GM19395 (cell line): ENCODE measurements around the gene RAB11FIP4.
A peak's percentile ranks its signal among the peaks of the same experiment; 100 is the strongest.

Experiments used
- ATAC-seq: cut with Tn5 transposase; IDR thresholded peaks from one replicate; pipeline ENCODE4 v1.9.1; 2021; ENCODE audit warnings: mild to moderate bottlenecking, moderate library complexity; ENCODE audit not compliant: unreplicated experiment

The RAB11FIP4 gene

DNA sequence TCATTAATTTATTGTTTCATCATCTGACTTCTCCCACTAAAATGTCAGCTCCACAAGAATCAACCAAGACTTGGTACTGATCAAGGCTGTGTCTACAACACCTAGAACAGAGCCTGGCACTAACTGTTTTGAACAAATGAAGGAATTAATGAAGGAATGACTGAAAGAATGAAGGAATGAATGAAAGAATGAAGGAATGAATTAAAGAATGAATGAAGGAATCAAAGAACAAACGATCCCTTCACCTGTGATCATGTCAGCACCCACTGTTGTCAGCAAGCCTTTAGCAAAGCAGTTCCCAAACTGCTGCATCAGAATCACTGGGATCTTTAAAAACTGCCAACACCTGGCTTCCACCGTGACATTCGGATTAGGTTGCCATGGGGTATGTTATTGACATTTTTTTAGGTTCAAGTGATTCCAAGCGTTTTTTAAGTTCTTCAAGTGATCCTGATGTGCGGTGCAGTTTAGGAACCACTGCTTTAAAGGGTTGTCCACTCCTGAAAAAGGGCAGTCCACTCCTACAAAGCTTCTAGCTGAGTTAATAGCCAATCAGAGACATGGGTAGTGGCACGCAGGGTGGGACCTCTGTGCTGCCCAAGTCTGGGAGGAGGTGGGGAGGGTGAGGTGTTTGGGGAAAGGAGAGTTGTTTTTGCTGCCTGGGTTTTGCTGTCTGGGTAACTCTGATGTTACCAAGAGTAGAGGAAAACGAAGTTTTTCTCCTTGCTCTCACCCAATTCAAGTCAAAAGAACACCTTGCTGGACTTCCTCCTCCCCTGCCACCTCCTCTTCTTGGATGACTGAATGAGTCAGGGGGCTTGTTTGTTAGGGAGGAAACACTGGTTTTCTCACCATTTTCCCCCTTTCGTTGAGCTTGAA is 89.7 kb downstream of the RAB11FIP4 start:
- ATAC-seq, result no peak

DNA sequence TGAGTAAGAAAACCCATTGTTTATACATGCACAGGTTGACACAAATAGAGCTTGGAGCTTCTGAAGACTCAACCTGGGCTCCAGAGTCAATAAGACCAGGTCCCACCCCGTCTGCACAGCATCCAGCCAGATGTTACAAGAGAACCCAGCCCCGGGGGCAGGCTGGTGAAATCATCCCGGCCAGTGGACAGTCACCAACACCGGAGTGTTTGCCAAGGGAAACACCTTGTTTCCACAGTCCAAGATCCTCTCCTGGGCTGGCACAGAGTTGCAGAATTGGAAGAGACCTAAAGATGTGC is 90.3 kb downstream of the RAB11FIP4 start:
- no peak for ATAC-seq

GRCh38 chr17:31484821-31485220 is 93.3 kb downstream of the RAB11FIP4 start:
- no peak for ATAC-seq

- ATAC-seq, result no peak
Measured at GRCh38 chr17:31486351-31487062, 95.0 kb downstream of the RAB11FIP4 start.

DNA sequence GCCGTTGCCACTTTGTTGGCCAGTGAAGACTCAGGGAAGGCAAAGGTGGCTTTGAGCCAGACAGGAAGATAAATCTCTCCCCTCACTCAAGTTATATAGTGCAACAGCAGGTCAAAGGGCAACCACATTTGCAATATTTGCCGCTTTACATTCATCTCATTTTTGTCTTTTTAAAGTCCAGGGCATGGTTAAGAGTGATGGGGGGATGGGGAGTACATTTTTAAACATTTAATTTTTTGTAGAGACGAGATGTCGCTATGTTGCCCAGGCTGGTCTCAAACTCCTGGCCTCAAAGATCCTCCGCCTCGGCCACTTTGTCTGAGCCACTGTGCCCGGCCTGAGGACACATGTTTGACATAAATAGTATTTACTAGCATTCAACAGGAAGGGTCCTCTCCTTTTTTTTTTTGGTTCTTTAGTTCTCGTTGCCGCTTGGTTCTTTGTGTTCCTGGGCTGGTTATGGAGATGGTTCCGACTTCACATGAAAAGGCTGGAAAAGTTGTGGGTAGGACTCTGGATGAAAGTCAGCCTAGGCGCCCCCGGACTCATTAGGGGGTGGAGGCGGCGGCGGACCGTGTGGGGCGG is 95.7 kb downstream of the RAB11FIP4 start:
- no peak for ATAC-seq

DNA sequence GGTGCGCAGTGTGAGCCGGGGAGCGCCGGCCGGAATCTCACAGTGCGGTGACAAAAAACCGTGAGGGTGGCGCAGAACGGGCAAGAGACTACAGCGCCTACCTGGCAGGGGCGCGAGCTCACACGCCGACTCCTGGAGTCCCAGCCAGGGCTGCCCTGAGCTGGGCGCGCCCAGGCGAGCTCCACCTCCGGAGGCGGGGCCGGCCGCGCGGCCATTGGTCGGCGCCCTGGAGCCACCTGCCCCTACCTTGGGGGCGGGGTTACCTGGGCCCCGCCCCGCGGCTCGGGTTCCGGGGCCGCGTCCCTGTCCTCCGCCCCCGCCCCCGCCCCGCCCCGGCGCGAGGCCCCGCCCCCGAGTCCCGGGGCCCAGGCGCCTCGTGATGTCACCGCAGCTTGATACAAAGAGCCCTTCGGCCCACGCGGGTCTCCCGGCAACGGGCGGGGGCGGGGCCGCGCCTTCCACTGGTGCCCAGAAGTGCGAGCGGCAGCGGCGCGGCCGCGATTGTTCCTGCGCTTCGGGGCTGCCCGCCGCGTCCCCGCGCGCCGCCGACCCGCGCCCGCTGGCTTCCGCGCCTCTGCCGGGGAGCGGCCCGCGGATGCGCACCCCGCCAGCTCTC is 96.3 kb downstream of the RAB11FIP4 start:
- ATAC-seq, result peak; percentile 53

DNA sequence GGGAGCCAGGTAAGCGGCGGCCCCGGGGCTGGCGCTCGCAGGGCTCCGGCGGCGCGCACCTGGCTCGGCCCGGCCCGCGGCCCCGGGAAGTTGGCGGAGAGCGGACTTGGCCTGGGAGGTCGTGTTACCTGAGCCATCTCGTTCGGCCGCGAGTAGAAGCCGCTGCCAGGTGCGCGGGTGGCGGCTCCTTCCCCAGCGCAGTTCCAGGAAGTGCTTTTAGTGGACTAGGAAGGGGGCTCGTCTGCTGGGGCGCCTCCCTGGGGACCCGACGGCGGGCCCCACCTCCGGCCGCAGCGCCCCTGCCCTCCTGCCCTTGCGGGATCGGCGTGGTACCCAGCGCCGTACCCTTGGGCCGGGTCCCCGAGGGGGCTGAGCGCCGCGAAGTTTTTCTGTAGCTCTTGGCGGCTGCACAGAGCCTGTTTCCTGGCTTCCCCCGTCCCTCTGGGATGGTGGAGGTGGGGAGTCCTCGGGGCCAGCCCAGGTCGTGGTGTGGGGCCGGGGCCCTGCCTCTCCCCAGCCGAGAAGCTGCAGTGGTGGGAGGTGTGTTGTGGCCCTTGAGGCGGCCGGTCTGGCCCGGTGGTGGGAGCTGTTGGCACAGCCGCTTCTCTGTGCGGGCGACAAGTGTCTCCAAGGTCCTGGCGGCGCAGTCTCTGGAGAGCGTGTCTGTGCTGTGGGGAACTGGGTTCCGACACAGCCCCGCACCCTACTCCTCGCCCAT is 96.9 kb downstream of the RAB11FIP4 start:
- peak; percentile 27 for ATAC-seq

- ATAC-seq, result no peak
Measured at GRCh38 chr17:31488982-31489294, 97.5 kb downstream of the RAB11FIP4 start.

- ATAC-seq, result no peak
Measured at GRCh38 chr17:31489295-31490018, 98.0 kb downstream of the RAB11FIP4 start.

GRCh38 chr17:31490019-31490650 is 98.7 kb downstream of the RAB11FIP4 start:
- no peak for ATAC-seq

DNA sequence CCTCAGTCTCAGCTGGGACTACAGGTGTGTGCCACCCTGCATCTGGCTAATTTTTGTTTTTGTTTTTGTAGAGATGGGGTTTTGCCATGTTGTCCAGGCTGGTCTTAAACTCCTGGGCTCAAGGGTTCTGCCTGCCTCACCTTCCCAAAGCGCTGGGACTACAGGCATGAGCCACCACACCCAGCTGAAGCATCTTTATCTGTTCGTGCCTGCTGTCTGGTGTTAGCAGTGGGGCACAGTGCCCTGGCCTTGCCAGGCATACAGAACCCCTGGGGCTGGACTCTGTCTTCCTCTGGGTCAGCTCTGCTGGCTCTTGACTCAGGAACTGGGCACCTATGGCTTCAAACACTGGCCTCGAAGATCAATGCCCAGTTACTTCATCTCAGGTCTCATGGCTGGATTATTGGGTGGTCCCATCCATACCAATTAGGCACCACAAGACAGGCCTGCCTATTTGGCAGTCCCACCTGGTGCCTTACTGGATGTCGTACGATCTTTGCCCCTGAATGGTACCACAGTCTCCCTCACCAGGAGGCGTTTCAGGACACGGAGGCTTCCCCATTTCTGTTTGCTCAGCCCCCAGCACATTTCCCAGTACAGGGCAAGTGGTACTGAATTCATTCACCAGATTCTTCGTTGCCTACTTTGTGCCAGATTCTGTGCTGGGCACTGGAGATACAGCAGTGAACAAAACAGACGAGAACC is 99.3 kb downstream of the RAB11FIP4 start:
- ATAC-seq, result no peak

DNA sequence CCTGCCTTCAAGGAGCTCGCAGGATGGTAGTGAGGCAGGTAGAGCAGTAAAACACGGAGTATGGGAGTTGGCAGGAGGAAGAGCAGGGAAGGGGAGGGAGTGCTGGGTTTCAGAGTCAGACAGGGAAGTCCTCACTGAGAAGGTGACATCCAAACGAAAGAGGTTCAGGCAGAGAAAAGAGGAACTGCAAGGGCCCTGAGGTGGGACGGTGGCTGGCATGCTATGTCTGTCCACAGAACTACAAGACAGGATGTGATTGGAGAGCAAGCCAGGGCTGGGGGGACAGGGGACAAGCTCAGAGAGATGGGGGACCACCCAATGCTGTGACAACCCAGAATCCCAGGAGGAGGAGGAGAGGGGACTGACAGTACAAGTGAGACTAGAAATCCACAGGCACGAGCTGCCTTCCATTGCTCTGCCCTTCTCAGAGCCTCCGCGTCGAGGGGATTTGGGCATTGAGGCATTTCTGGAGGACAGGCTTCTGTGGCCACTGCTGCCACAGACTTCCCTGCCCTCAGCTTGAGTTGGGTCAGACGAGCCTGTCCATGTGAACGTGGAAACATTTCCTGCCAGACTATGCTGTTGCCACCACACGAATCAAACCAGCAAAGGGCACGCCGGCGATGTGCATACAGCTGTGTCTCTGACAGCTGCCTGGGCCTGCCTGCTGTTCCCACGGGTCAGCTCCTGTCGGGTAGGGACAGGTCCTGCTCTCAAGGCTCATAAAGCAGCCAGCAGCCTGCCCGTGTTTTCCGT is 100.1 kb downstream of the RAB11FIP4 start:
- ATAC-seq, result peak; percentile 36

DNA sequence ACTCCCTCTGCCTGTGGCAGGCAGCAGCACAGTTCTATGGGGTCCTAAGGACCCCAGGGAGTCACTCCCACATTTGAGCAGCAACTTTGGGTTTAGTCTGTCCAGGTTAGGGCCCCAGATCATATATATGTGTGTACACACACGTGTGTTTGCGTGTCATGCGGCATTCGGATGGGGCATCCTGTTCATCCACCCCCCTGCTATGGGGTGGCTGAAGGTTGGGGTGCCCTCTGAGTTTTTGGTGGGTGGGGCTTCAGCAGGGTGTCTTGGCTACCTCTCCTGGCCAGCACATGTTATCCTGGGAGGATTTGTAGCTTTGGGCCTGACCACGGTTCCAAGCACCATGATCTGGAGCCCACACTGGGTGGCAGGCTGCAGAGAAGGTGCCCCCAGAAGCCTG is 100.7 kb downstream of the RAB11FIP4 start:
- no peak for ATAC-seq

GRCh38 chr17:31492880-31493655 is 101.6 kb downstream of the RAB11FIP4 start:
- ATAC-seq, result no peak

- no peak for ATAC-seq
Measured at GRCh38 chr17:31493656-31494155, 102.2 kb downstream of the RAB11FIP4 start.

GRCh38 chr17:31494259-31495021 is 103.0 kb downstream of the RAB11FIP4 start:
- peak; percentile 55 for ATAC-seq
